HTR-8/SVneo (cell line): ENCODE measurements around the gene NUP50.
A peak's percentile ranks its signal among the peaks of the same experiment; 100 is the strongest.

Source experiments
- DNase-seq: peaks from one replicate; pipeline ENCODE4 v3.0.0; 2011; ENCODE audit warnings: low spot score, mixed read lengths; ENCODE audit not compliant: insufficient read length
- FAIRE-seq: peaks from 2 replicates; lab custom pipeline; 2011; peaks lifted over from hg19 to GRCh38; lab: Jason Lieb, UNC

The NUP50 gene

GRCh38 chr22:45163451-45164269, at the start of gene NUP50:
NUP50 (plus strand) TSS chr22:45163925; CDS start chr22:45168178, 4,253 bp downstream.
- peak; percentile 95 for DNase-seq
- peak; percentile 73 for FAIRE-seq

DNA sequence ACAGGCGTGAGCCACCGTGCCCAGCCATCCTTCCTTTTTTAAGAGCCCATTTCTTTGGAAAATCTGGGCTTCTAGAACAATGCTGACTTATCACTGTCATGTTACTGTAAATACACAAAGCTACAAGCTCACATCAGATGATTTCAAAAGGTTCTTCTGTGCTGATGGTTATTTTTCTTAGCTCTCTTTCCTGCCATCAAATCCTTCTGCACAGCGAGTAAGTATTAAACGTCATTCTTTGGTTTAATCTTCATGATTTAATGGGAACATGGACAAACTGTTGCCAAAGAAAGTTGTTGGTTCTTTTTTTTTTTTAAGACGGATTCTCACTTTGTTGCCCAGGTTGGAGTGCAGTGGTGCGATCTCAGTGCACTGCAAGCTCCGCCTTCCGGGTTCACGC, 43.3 kb upstream of the NUP50 start:
- DNase-seq = no peak
- FAIRE-seq = no peak

DNA sequence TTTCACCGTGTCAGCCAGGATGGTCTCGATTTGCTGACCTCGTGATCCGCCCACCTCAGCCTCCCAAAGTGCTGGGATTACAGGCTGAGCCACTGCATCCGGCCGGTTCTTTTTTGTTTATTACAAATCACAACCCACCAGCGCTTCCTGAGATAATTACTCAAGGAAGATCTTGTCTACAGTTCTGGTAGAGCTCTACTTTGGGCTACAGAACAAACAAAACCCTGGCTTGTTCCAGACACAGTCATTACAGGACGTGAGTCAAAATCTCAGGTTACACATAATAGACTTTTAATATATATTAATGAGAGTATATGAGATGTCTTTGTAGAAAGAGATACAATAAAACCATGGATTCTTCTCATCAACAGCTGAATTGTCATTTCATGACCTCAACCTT, 42.8 kb upstream of the NUP50 start:
- DNase-seq = no peak
- FAIRE-seq = no peak

DNA sequence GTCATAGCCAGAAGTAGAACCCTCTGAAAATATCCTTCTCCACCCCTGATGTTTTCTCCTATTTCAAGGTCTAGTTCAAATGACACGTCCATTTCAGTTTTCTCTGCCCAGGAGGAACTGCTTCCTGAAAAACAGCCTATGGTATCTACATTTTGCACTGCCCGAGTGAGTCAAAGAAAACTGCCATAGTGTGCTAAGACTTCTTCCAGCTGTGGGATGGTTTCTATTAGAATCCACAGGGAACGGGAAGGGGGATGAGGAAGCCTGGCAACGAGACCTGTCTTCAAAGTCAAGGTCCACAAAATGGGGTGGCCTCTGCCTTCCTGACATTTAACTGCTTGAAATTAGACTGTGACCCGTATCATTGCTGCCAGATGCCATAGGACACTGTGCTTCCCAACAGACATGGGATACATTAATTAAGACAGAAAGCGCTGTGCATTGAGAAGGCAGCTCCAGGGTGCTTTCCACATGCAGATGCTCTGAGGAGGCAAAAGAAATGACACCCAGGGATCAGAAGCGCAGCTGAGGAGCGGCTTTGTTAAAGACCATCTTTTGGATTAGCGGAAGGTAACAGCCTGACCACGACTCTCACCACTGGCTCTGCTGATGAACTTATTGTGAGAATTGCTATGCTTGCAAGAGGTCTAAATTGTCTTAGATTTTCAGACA, 39.4 kb upstream of the NUP50 start:
- no peak for FAIRE-seq
- DNase-seq = no peak

GRCh38 chr22:45125188-45125587, 38.5 kb upstream of the NUP50 start:
- FAIRE-seq = no peak
- no peak for DNase-seq

DNA sequence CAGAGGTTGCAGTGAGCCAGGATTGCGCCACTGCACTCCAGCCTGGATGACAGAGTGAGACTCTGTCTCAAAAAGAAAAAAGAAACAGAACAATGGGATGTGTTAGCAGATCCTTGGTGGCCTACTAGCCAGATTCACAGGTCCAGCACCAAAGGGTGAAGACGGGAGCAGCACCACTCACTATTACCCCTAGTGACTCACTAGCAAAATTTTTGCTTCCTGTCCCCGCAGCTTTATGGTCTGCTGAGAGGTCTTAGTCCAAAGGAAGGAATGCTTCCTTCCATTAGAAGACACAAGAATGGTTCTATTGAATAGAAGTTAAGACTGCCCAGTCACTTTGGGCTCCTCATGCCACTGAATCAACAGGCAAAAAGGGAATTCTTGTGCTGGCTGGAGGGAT, 35.9 kb upstream of the NUP50 start:
- no peak for FAIRE-seq
- DNase-seq = no peak

GRCh38 chr22:45129703-45130524, 33.8 kb upstream of the NUP50 start:
- FAIRE-seq (no peak), DNase-seq (no peak)

- DNase-seq (no peak), FAIRE-seq (no peak)
Observed at GRCh38 chr22:45130891-45131290, 32.8 kb upstream of the NUP50 start.

- DNase-seq (no peak), FAIRE-seq (no peak)
Observed at GRCh38 chr22:45131749-45132148, 32.0 kb upstream of the NUP50 start.

DNA sequence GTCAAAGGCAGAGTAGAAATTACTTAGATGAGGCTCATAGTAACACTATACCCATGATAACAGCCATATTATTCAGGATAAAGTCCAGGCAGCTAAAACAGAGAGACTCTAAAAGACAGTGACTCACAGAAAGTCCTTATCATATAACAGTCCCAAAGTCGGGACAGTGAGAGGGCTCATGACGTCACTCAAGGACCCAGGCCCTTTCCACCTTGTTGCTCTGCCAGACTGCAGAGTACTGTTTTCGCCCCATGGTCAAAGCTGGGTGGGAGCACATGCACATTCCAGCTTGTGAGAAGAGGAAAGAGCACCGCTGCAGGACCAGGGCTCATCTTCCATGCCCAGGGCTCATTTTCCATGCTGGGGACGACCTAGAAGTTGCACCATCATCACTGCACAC, 29.4 kb upstream of the NUP50 start:
- FAIRE-seq = no peak

DNA sequence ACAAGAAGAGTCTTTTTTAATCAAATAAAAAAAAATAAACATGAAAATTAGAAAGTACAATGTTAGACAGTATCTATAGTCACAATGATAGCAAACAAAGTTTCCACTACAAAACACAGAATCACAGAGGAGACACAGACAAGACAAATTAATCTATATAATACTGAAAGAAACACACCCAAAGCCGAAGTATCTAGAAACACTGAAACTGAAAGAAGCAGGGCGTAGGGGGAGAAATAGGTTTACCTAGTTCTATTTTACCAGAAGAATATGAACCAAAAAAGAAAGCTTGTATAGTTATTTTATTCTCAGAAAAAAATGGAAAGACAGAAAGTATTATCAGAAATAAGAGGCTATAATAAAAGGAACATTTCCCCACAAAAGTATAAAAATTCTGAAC, 27.1 kb upstream of the NUP50 start:
- DNase-seq (no peak), FAIRE-seq (no peak)

More for the DNA sequence above, 29.4 kb upstream of the NUP50 start:
- DNase-seq = no peak

DNA sequence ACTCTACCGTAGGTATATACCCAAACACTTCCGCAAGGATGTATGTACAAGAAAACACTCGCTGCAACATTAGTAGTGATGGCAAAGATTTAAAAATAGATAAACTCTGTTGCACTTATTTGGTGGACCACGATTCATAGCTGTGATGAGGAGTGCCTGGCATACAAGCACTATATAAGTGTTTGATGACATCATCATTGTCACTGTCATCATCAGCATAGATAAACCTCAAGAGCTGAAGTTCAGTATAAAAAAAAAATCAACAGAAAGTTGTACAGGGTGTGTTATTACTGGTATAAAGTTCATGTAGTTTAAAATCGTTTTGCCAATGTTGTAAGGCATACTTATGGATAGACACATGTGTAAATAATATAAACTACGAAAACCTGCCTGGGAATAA, 24.0 kb upstream of the NUP50 start:
- DNase-seq (no peak), FAIRE-seq (no peak)

DNA sequence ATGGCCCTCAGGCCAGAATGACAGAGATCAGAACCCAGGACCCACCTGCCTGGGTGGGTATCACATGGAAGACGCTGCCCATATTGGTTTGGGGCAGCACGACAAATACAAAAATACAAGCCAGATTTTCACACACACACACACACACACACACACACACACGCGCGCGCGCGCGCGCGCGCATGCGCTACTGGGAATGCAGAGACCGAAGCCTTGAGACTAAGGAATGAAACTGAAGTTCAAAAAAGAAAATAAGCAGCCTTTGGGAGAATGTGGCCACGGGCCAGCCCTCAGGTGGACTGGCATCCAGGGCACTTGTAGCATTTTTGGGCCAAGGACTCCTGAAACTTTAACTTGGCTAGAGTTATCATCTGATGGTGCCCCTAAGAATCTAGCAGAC, 21.3 kb upstream of the NUP50 start:
- DNase-seq = no peak
- FAIRE-seq = no peak

GRCh38 chr22:45144916-45145315, 18.8 kb upstream of the NUP50 start:
- no peak for DNase-seq
- no peak for FAIRE-seq

DNA sequence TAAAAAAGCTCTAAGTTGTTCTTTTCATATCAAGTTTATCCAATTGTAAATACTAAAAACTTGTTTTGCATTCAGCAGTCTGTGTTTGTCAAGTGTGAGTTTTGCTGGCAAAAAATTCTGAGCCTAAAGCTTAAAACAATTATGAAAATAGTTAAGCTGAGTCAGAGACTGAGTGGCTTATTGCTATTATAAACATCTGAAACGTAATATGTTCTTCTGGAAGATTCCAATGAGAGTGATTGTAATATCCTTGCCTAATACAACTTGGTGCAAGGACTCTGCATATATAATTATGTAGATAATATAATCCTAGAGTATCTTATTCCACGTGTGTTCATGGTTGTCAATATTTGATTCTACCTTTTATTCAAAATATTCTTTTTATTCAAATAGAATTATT, 14.1 kb upstream of the NUP50 start:
- no peak for DNase-seq
- FAIRE-seq = no peak

GRCh38 chr22:45150139-45150538, 13.6 kb upstream of the NUP50 start:
- no peak for FAIRE-seq
- no peak for DNase-seq

DNA sequence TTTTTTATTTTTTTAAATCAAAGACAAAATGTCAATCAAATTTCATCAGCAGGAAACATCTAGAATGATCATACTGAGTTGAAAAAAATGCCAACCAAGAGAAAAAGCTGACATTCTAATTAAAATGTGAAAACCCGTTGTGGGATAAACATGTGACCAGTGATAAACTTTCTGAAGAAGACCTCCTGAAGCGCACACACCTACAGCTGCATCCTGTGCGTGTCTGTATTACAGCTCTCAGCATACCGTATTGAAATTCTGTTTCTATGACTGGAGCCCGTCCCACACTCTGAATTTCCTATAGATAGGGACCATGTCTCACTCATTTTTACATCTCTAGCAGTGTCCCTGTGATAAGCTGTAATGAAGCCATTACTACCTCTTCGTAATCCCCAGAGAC, 12.2 kb upstream of the NUP50 start:
- no peak for DNase-seq
- no peak for FAIRE-seq

GRCh38 chr22:45154383-45154782, 9.3 kb upstream of the NUP50 start:
- FAIRE-seq (no peak), DNase-seq (no peak)

DNA sequence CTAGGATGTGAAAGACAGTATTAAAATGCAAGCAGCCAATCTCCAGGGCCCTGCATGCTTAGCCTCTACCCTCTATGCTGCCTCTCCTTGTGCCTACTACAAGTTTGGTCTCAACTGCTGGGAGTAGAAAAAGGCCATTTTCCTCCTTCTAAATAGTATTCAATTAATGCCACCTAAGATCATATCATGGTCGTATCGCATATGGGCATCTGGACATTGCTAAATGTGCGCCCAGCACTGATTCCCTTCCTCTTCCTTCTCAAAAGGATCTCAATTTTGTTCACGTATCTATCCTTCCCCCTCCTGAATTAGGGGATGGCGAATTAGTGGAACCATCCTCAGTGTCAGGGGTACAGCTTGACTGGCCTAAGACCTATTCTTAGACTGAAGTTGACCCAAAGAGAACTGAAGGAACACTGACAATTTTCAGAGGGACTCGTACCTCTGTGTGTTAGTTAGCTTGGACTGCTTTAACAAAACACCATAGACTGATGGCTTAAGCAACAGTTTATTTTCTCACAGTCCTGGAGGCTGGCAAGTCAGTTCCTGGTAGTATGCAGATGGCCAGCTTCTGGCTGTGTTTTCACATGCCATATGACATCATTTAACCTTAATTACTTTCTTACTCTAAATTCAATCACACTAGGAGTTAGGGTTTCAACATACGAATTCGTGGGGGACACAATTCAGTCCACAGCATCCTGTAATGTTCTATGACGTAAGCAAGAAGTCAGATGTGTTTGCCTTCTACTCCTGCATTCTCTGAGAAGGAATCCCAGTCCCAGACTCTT, 8.5 kb upstream of the NUP50 start:
- no peak for FAIRE-seq
- DNase-seq = no peak

DNA sequence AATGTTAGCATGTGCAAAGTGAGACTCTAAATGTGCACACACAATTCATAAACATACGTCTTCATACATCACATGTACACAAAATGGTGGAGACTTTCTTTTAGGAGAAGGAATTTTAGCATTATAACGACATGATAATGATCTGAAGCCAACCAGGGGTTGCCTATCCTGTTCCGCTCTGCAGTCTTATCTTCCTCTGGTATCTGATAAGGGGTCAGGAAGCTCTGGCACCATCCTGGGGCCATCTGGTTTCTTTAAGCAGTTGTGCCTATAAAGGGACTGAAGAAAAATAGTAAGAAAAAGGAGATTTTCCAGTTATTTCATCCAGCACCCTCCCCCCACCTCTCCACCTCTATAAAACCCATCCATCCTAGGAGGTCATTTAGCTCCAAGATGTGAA, 5.8 kb upstream of the NUP50 start:
- DNase-seq = no peak

More for the DNA sequence above, 5.8 kb upstream of the NUP50 start:
- FAIRE-seq = no peak
